Esophagus squamous epithelium (tissue), 4 donors: ENCODE results near the gene KAT7.

Experiments
- CTCF ChIP-seq, 6 experiments: fragments of 450-650 bp in 4 of 6; fragments of 200-600 bp in 2 of 6; sonication (generic) in 2 of 6; IDR thresholded peaks; one replicate each; pipeline ENCODE4 v1.5.1; 2016 to 2019; ENCODE audit warnings: antibody characterized with exemption in 6 of 6, mild to moderate bottlenecking in 4 of 6, moderate library complexity in 4 of 6
- POLR2A ChIP-seq, 4 donors: fragments of 450-650 bp; IDR thresholded peaks; one replicate each; pipeline ENCODE4 v1.6.1; 2017; ENCODE audit warnings: antibody characterized with exemption in 4 of 4, mild to moderate bottlenecking in 4 of 4, moderate library complexity in 3 of 4

GRCh38 chr17:49749730-49750129, 38.8 kb upstream of the KAT7 start:
- TF ChIP-seq POLR2A (IDR thresholded peaks at IDR 0.05) (no peak), CTCF (IDR thresholded peaks at IDR 0.05) (no peak)
